GM19372 (cell line): ENCODE data around the gene PLPPR1.

ENCODE experiments used
- ATAC-seq: cut with Tn5 transposase; IDR thresholded peaks from one replicate; pipeline ENCODE4 v1.9.1; 2021; ENCODE audit warnings: mild to moderate bottlenecking, low read depth, moderate library complexity; ENCODE audit not compliant: unreplicated experiment

The PLPPR1 gene

DNA sequence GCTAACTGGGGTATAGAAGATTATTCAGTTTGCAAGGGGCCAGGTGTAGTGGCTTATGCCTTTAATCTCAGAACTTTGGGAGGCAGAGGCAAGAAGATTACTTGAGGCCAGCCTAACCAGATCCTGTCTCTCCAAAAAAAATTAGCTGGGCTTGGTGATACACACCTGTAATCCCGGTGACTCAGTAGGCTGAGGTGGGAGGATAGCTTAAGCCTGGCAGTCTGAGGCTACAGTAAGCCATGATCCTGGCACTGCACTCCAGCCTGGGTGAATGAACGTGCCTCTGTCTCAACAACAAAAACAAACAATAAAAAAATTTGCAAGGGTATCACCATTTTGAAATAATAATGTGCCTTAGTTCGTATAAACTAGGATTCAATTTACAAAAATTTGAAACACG is 305.0 kb downstream of the PLPPR1 start:
- ATAC-seq: no peak

DNA sequence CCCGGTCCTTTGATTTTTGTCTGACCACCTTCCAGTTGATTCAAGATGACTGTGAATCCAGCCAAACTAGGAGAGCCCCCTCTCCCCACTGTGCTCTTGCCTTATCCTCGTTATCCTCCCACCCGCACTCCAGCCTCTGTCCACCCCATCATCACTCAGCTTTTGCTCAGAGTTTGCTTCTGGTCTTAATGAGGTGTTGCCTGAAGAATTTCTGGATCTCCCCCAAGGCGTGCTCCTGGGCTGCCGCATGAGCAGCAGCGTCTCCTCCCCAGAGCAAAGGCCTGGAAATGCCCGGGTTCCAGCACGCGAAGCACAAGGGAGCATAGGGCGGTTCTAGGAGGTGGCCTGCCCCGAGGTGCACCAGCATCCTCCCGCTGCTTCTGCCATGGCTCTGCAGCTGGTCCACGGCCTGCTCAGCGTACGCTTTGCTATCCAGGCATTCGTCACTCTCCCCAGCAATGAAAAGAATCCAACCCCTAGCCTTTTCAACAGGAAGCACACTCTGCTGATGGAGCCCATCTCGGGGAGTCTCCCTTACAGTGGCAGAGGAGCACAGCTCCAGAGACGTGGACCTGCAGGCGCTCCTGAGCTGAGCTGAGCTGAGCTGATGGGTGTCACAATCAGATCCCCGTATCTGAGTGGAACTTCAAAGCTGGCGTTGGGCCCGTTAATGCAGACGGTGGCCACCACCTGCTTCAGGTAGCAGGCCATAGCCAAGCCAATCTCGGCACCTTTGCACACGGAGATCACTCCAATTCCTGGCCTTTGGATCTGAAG is 305.6 kb downstream of the PLPPR1 start:
- ATAC-seq: no peak

DNA sequence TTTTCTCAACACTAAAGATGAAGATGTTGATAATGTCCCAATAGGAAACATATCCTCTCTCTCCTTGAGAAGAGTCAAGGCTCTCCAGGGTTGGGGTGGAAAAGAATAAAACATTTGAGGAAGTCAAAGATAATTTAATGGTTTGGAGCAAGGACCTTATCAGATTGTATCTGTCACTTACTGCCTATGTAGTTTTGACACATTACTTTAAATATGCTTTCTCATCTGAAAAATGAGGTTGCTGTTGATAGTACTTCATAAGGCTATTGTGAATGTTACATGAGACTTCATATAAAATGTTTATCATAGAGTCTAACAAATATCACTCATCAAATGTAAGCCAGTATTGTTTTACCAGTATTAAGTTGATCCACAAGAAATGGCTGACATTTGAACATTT is 307.6 kb downstream of the PLPPR1 start:
- no peak for ATAC-seq

DNA sequence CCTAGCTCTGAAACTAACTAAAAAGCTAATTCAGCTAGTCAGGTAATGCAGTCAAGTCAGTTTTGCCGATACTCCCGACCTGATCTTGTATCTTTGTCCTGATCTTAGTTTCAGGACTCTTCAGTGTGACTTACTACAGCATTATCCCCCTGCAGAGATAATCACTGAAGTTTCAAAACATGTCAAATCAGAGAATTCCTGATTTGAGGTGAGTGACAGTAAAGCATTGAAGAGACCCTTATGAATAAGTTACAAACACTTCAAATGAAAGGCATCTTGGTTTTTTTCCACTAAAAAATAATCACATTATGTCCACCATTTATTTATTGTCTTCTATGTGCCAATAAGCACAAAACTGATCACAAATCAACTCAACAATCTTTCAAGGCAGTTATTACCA is 308.7 kb downstream of the PLPPR1 start:
- no peak for ATAC-seq

DNA sequence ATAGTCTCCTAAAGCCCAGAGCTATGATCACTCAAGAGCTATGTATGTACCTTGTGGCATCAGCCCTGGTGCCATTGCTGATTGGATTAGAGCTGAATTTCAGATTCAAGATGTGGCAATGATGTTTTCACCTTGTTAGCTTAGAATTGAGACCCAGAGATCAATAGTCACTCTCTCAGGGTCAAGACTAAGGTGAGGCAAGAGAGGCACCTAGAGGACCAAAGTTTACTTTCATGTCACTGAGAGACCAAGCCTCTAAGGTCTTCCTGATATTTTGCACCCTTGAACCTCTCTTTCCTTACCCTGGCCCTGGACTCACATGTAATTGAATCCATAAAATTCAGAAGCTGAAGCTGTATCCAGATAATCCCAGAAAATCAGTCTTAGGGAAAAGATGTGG is 313.4 kb downstream of the PLPPR1 start:
- no peak for ATAC-seq

DNA sequence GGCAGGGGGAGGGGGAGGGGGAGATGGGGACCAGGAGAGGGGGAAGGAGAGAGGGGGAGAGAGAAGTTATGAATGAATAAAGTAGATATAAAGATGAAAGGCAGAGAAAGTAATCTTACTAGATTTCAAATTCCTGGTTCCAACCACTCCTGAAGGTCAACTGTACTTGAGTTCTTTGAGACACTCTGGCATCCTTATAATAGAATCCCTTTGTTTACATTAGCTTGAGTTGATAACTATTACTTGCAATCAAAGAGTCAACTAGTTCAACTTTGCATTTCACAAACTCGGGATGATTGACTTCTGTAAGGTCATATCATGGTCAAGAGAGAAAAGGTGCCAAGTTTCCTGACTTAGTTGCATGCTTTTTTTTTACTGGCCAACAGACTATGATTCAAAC is 314.1 kb downstream of the PLPPR1 start:
- ATAC-seq: no peak

DNA sequence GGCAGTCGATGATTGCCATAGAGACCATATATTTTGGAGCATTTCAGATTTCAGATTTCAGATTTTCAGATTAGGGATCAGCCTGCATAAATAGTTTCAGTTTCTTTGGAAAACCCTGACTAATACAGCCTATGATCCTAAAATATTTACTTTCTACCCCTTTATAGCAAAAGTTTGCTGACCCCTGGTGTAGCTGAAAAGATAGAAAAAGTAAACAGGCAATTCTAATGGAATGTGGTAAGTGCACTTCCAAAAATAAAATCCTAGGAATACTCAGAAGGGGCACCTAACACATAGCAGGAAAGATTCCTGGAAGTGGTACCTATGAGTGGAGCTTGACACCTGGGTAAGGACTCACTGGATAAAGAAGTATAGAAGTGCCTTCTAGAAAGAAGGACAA is 321.8 kb downstream of the PLPPR1 start:
- no peak for ATAC-seq

DNA sequence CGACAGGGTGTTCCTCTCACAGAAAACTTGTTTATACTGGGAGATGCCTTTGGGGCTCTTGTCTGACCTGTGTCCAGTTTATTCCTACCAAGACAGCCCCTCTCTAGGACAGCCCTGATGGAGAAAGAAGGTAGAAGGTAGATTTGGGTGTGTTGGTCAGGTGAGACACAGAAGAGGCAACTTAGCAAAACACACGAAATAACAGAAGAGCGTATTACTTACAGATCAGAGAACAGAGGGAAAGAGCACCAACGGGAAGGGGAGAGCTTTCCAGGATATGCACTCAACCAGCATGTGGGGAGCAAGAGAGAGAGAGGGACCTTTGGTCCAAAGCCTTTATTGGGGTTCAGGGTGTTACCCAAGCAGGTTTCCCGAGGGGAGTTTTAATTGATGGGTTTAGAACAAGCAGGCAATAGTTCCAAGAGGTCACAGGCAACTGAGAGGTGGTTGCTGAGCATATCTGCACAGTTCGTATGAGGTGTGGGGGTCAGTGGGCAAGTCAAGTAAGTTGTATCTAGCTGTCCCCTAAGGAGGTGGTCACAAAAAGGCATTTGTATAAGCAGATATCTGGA is 324.5 kb downstream of the PLPPR1 start:
- no peak for ATAC-seq

DNA sequence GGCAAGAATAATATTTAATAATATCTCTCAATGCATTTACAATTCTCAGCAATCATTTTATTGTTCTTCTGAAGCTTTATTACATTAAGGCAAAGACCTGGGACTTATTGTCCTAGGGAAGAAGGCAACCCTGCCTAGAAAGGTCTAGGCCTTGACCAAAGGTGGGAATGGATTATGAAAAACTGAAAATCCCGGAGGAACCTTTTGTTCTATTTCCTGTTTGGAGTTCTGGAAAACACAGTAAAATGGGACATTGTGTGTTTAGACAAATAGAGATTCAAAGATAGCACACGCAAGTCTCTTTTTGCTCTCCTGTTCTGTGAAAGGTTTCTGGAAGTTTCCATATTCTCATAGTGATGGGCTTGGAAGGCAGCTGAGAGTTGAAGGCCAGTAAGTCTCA is 325.2 kb downstream of the PLPPR1 start:
- ATAC-seq: no peak

DNA sequence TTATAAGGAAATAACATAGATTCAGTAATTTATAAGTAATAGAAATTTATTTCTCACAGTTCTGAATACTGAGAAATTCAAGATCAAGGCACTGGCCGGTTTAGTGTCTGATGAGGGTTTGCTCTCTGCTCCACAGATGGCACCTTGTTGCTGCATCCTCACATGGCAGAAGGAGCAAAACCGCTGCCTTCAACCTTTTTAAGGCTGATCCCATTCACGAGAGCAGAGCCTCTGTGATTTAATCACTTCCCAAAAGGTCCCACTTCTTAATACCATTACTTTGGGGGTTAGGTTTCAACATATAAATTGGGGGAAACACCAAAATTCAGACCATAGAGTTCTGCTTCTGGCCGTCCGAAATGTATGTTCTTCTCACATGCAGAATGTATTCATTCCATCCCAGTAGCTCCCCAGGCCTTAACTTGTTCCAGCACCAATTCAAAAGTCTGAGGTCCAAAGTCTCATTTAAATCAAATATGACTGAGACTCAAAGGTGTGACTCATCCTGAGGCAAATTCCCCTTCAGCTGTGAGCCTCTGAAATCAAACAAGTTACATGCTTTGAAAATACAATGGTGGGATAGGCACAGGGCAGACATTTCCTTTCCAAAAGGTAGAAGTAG is 325.7 kb downstream of the PLPPR1 start:
- ATAC-seq: no peak

DNA sequence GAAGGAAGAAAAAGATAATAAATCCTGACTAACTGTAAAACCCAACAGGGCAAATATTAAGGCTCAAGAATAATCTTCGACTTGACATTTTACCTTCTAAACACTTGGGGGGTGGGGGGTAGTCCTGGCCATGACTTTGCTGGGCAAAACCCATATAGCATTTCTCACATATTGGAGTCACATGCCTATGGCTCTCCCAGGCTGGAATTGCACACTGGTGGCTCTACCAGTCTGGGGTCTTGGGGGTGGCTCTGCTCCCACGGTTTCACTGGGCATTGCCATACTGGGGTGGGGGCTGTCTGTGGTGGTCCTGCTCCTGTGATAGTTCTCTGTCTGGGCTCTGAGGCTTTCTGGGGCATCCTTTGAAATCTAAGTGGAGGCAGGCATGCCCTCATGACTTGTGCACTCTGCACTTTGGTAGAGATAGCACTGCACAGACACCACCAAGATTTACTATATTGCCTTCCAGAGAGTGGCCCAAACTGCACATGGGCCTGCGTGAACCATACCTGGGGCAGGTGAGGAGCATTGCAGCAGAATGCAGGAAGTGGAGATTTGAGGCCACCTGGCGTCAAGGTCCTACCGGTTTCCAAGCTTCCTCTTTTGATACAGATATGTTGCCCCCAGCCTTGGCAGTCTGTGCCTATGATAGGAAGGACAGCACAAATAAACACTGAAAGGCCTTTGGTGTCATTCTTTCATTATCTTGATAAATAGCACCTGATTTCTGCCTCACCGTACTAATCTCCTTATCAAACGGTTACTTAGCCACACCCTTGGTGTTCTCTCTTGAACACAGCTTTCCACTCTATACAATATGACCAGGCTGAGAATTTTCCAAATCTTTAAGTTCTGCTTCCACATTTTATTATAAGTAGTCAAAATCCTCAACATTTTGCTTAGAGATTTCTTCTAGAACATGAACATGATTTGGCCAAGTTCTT is 326.5 kb downstream of the PLPPR1 start:
- no peak for ATAC-seq

DNA sequence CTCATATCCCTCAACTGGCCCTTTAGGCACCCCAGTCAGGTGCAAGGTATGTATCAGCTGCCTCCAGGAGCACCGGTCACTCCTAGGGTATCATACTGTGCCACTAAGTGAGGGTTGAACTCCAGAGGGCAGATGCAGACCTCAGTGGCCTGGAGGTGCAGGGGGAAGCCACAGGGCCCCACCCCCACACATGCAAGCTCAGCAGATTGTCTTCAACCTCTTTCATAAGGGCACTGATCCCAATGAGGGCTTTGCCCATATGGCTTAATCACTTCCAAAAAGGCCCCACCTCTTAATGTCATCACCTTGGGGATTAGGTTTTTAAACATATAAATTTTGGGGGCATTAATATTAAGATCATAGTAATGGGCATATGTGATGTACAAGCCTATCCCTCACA is 328.1 kb downstream of the PLPPR1 start:
- ATAC-seq: no peak

DNA sequence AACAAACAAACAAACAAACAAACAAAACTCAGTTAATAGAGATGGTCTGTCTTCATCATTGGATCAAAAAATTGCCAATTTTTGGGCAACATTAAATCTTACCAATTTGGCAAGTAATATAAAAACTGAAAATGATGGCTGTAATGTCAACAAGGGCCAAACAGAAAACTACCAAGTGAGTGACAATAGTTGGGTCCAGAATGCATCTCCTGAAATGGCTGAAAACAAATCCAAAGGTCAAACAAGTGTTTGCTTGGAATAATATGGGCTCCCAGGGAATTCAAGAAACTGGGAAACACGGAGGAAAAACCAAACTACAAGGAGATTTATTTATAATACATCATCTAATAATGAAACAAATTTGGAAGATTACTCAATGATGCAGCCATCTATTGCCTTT is 331.2 kb downstream of the PLPPR1 start:
- ATAC-seq: no peak

DNA sequence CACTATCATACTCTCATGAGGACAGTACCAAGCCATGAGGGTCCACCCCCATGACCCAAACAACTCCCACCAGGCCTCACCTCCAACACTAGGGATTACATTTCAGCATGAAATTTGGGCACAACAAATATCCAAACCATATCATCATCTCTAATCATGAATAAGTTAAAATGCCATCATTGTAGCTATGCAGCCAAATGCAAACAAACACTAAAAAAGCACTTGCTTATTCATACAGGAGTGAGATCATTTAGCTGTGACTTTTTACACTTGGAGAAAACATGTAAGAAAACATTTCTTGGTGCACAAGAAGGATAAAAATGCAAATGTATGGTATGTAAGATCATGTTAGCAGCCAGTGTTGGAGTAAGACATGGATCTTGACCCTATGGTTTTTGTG is 332.1 kb downstream of the PLPPR1 start:
- no peak for ATAC-seq

DNA sequence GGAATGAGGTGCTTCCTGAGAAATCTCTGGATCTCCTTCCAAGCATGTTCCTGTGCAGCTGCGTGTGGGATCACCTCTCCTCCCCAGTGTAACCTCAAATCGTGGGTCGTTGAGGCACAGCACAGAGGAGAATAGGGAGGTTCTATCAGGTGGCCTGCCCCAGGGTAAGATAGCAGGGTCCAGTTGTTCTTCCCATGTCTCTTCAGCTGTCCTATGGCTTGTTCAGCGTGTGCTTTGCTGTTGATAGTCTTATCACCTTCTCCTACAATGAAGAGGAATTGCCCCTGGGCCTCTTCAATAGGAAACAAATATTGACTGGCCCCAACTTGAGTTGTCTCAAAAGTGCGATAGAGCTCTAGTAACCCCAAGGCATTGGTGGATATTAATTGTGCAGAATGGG is 333.9 kb downstream of the PLPPR1 start:
- ATAC-seq: no peak

DNA sequence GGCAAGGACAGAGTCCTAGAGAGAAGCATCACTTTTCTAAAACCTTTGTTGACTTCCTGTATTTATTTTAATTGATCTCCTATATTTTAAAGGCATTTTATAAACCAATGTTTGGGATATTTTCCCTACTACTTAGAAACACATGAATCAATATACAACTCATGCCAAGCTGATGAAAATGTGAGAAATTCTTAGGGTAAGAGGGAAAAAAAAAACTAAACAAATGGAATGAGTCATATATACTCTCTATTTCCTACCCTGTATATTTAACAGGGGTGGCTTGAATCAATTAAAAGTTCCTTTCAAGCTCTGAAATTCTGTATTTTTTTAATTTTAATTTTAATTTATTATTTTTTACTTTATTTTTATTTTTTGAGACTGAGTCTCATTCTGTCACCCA is 336.7 kb downstream of the PLPPR1 start:
- ATAC-seq: no peak

DNA sequence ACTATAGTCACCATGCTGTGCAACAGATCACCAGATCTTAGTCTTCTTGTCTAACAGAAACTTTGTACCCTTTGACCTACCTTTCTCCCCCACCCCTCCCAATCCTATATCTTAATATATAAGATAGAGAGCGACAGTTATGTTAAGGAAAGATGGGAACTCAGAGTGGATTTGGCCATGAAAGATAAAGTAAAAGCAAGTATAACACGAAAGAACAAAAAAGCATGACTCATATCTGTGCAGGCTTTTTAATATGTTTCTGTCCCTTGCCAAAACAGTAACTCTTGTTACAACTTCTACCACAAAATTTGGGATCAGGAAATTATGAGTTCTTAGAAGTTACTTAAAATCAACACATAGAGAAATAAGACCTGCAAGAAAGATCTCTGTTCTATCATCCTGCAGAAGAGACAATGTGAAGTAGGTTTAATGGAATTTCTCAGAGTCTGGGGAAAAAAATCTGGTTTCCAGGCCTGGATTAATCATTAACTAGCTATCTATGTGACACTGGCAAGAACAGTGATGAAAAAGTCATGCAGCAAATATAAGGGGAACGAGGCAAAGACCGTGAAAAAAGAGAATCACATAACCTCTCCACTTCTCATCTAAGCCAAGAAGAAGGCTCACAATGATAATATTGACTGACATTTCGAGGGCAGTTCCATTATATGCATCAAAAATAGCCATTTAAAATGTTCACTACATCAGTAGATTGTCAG is 337.7 kb downstream of the PLPPR1 start:
- no peak for ATAC-seq

DNA sequence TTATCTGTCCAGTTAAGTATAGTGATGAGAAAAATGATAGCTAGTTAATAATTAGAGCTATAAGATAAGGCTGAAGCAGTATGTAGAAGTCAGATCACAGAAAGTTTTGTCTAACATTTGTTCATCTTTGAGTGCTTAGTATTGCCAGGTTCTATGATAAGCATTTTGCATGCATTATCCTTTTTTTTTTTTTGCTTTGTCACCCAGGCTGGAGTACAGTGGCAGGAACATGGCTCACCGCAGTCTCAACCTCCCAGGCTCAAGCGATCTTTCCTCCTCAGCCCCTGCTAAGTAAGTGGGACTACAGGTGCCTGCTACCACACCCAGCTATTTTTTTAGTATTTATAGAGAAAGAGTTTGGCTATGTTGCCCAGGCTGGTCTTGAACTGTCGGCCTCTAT is 338.8 kb downstream of the PLPPR1 start:
- no peak for ATAC-seq

DNA sequence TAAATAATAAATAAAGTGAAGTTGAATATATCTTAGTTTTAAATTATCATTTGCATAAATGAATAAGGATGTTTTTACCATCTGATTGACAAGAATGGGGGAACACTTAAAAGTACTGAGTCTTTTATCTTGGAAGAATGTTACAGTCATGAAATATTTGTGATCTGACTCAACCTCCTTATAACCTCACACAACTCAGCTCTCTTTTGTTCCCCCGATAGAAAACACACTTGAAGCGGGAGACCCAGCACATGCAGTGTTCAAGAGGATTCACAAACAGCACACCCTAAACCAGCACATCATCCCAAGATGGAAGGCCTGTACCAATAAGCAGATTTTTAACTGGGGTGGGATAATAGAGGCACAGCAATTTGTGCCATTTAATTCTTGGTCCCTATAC is 340.8 kb downstream of the PLPPR1 start:
- ATAC-seq: no peak

DNA sequence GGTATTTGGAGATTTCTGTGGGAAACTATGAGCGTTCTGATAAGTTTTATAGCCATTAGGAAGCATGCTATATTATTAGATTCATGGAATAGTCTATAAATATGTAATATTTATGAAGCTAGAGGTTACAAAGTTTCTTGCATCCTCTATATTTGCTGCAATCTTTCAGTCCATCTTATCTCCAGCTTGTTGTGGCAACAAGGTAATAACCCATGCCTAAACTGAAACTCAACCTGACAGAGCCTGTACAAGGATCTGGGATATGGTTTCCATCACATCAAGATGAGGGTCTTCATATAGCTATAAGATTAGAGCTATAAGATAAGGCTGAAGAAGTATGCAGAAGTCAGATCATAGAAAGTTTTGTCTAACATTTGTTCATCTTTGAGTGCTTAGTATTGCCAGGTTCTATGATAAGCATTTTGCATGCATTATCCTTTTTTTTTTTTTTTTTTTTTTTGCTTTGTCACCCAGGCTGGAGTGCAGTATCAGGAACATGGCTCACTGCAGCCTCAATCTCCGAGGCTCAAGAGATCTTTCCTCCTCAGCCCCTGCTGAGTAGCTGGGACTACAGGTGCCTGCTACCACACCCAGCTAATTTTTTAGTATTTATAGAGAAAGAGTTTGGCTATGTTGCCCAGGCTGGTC is 341.5 kb downstream of the PLPPR1 start:
- no peak for ATAC-seq
